Mesenchymal stem cell (in vitro differentiated cells and primary cell): ENCODE data around the gene DCHS1.

ENCODE experiments used
- DNase-seq: peaks from one replicate; pipeline ENCODE4 v3.0.0-alpha.2; 2013
- H2AFZ ChIP-seq: one replicate; pipeline ENCODE4 v1.6.1; 2013; ENCODE audit warnings: low read depth, mild to moderate bottlenecking, control low read depth, inconsistent platforms, low read length, moderate library complexity
- H2AK5ac ChIP-seq: 2 replicates; pipeline ENCODE4 v1.6.1; 2013; ENCODE audit warnings: low read length, moderate library complexity, mild to moderate bottlenecking, inconsistent platforms; ENCODE audit not compliant: severe bottlenecking
- H2BK120ac ChIP-seq: one replicate; pipeline ENCODE4 v1.6.1; 2013; ENCODE audit warnings: low read depth, mild to moderate bottlenecking, inconsistent platforms, low read length, moderate library complexity
- H2BK12ac ChIP-seq, 2 experiments: one replicate each; pipeline ENCODE4 v1.6.1; 2013; ENCODE audit warnings: inconsistent platforms in 2 of 2, low read length in 2 of 2, mild to moderate bottlenecking in 2 of 2, moderate library complexity in 2 of 2, control low read depth in 1 of 2
- H2BK15ac ChIP-seq: one replicate; pipeline ENCODE4 v1.6.1; 2013; ENCODE audit warnings: mild to moderate bottlenecking, low read depth, inconsistent platforms; ENCODE audit not compliant: poor library complexity, severe bottlenecking
- H2BK5ac ChIP-seq: 2 replicates; pipeline ENCODE4 v1.6.1; 2013; ENCODE audit warnings: low read depth, mild to moderate bottlenecking, low read length, control low read depth, inconsistent platforms; ENCODE audit not compliant: poor library complexity, severe bottlenecking
- H3K14ac ChIP-seq, 2 experiments: one replicate each; pipeline ENCODE4 v1.6.1; 2013; ENCODE audit warnings: inconsistent platforms in 2 of 2, low read length in 2 of 2, control low read depth in 1 of 2, mild to moderate bottlenecking in 1 of 2, moderate library complexity in 1 of 2
- H3K18ac ChIP-seq, 2 experiments: one replicate each; pipeline ENCODE4 v1.6.1; 2013; ENCODE audit warnings: inconsistent platforms in 2 of 2, low read length in 2 of 2, control low read depth in 1 of 2, low read depth in 1 of 2, mild to moderate bottlenecking in 1 of 2
- H3K23ac ChIP-seq, 2 experiments: one replicate each; pipeline ENCODE4 v1.6.1; 2013; ENCODE audit warnings: inconsistent platforms in 2 of 2, low read length in 2 of 2, mild to moderate bottlenecking in 2 of 2, moderate library complexity in 2 of 2, control low read depth in 1 of 2
- H3K27ac ChIP-seq: 2 replicates; pipeline ENCODE4 v1.5.1; 2013; ENCODE audit warnings: mild to moderate bottlenecking, moderate library complexity, low read length, control low read depth, inconsistent platforms; ENCODE audit not compliant: poor library complexity, severe bottlenecking
- H3K27me3 ChIP-seq, 2 experiments: 2 replicates each; pipeline versions ENCODE4 v1.6.1 to v1.7.0; 2013; ENCODE audit warnings: low read length in 2 of 2, mild to moderate bottlenecking in 2 of 2, moderate library complexity in 2 of 2, control low read depth in 1 of 2, inconsistent platforms in 1 of 2; ENCODE audit not compliant: control insufficient read depth in 1 of 2, insufficient read depth in 1 of 2
- H3K36me3 ChIP-seq, 2 experiments: 2 replicates each; pipeline versions ENCODE4 v1.6.1 to v1.7.0; 2013; ENCODE audit warnings: low read length in 2 of 2, control low read depth in 1 of 2, inconsistent platforms in 1 of 2, low read depth in 1 of 2, mild to moderate bottlenecking in 1 of 2; ENCODE audit not compliant: insufficient read depth in 2 of 2, control insufficient read depth in 1 of 2
- H3K4ac ChIP-seq, 2 experiments: one replicate each; pipeline ENCODE4 v1.6.1; 2013; ENCODE audit warnings: inconsistent platforms in 2 of 2, low read length in 2 of 2, mild to moderate bottlenecking in 2 of 2, moderate library complexity in 2 of 2, control low read depth in 1 of 2, low read depth in 1 of 2
- H3K4me1 ChIP-seq: 2 replicates; pipeline ENCODE4 v1.6.1; 2013; ENCODE audit warnings: low read depth, low read length, control low read depth; ENCODE audit not compliant: control insufficient read depth, insufficient read depth
- H3K4me2 ChIP-seq: 2 replicates; pipeline ENCODE4 v1.6.1; 2013; ENCODE audit warnings: low read length, mild to moderate bottlenecking, inconsistent platforms; ENCODE audit not compliant: poor library complexity, severe bottlenecking
- H3K4me3 ChIP-seq, 2 experiments: 2 replicates each; pipeline versions ENCODE4 v1.5.1 to v1.7.0; 2013; ENCODE audit warnings: low read length in 2 of 2, mild to moderate bottlenecking in 2 of 2, control low read depth in 1 of 2, low read depth in 1 of 2; ENCODE audit not compliant: insufficient read depth in 1 of 2
- H3K79me1 ChIP-seq: replicated peaks from 2 replicates; pipeline ENCODE4 v1.6.1; 2013; ENCODE audit warnings: mild to moderate bottlenecking, control low read depth, low read length, inconsistent platforms; ENCODE audit not compliant: poor library complexity, severe bottlenecking
- H3K9ac ChIP-seq: 2 replicates; pipeline ENCODE4 v1.7.0; 2013; ENCODE audit warnings: mild to moderate bottlenecking, low read length, moderate library complexity
- H3K9me3 ChIP-seq: 2 replicates; pipeline ENCODE4 v1.7.0; 2013; ENCODE audit warnings: mild to moderate bottlenecking, low read length; ENCODE audit not compliant: control insufficient read depth
- H4K8ac ChIP-seq: one replicate; pipeline ENCODE4 v1.6.1; 2013; ENCODE audit warnings: inconsistent platforms, mild to moderate bottlenecking, low read length, moderate library complexity
- H4K91ac ChIP-seq: one replicate; pipeline ENCODE4 v1.6.1; 2013; ENCODE audit warnings: mild to moderate bottlenecking, low read length, inconsistent platforms
- WGBS: methylation state at CpG from one replicate; pipeline ENCODE4 v1.1.7; 2013; ENCODE audit warnings: mixed read lengths; 5-methylcytosine and 5-hydroxymethylcytosine counted together

DCHS1 gene

DNA sequence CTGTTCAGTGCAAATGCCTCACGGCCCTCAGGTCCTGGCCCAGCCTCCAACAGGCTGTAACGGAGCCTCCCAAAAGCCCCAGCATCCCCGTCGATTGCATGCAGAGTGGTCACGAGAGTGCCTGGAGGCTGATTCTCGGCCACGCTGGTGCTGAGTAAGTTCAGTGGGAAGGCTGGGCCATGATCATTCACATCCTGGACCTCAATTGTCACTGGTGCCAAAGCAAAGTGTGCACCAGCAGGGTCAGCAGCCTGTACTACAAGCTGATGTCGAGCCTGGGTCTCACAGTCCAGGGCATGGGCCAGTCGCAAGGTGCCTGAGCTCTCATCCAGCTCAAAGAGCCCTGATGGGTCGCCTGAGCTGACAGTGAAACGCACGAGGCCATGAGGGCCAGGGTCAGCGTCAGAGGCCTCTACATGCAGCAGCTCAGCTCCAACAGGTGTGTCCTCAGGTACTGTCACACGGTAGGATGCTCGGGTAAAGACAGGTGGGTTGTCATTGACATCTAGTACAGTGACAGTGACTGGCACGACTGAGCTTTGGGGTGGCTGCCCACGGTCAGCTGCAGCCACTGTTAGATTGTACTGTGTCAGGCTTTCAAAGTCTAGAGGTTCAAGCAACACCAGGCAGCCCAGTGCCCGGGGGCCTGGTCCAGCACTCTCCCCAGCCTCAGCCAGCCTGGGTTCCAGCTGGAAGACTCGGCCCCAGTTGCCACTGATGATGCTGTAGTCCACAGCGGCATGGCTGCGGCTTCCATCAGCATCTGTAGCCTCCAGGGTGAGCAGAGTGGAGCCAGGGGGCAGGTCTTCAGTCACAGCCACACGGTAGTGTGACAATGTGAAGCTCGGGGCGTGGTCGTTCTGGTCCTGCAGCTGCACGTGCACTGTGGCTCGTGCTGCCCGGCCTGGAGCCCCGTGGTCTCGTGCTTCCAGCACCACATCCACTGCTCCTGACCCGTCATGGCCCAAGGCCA, 31.9 kb downstream of the DCHS1 start:
- no peak overlapping the region for H3K4ac ChIP-seq
- no peak overlapping the region for H3K18ac ChIP-seq
- H3K27ac ChIP-seq: no peak overlapping the region
- no peak overlapping the region for H2BK12ac ChIP-seq
- H3K14ac ChIP-seq: no peak overlapping the region
- no peak overlapping the region for H2BK5ac ChIP-seq
- peaks cover 7 to 38% of the 10 kb centered on the region in 2 experiments for H3K36me3 ChIP-seq
- no peak overlapping the region for H4K8ac ChIP-seq
- no peak overlapping the region for H3K4me2 ChIP-seq
- no peak for DNase-seq
- no peak overlapping the region for H2AFZ ChIP-seq
- no peak overlapping the region for H3K9ac ChIP-seq
- peaks cover under 1% of the 10 kb centered on the region for H3K79me1 ChIP-seq
- WGBS: 97% methylated on average over 31 of the region's 31 CpGs
- no peaks in the 10 kb centered on the region for H3K9me3 ChIP-seq
- peaks cover 2% of the 10 kb centered on the region for H3K4me1 ChIP-seq
- H2AK5ac ChIP-seq: no peak overlapping the region
- H4K91ac ChIP-seq: peak overlapping the region; percentile 36
- no peak overlapping the region for H2BK15ac ChIP-seq
- no peak overlapping the region for H2BK120ac ChIP-seq
- H3K4me3 ChIP-seq: no peak overlapping the region
- H3K27me3 ChIP-seq: peaks cover 0 to 23% of the 10 kb centered on the region in 2 experiments
- no peak overlapping the region for H3K23ac ChIP-seq

DNA sequence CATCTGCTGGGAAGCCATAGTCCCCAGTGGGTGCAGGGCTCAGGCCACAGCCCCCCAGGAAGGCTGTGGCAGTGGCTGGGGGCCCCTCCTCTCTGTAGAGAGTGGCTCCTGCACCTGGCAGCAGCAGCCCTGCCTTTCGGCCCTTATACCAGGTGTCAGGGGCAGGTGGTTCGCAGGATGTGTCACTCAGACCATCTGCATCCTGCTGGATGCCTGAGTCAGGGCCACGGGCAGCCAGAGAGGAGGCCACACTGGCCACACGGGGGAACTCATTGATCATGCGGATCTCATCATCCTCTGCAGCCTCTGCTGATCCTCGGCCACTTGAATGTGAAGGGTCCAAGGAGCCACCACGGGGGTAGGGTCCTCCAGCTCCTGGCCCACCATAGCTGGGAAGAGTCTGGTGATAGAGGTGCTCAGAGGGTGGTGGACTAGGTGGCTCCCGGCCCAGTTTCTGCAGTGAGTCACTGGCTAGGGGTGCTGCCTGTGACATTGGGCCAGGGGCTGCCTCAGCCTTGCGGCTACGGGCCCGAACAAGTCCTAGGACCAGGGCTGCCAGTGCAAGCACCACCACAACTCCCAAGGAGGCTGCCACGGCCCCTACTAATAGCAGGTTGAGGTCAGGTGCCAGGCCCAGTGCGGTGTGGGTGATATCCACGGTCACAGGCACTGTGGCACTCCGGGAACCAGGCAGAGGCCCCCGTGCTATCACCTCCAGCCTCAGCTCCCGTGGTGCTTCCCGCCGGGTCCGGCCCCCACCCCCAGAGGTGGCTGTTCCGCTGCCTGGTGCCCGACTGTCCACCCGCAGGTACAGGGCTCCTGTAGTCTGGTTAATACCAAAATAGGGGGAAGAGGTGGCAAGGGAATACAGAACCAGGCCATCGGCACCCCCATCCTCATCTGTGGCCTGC, 33.1 kb downstream of the DCHS1 start:
- Histone ChIP-seq H2AFZ (no peak overlapping the region), H2BK12ac (no peak overlapping the region), H2BK120ac (no peak overlapping the region), H3K36me3 (peaks cover 7 to 38% of the 10 kb centered on the region in 2 experiments), H3K4me2 (no peak overlapping the region), H2AK5ac (no peak overlapping the region), H4K8ac (no peak overlapping the region), H3K27ac (no peak overlapping the region), H3K4me1 (peaks cover 11% of the 10 kb centered on the region), H3K79me1 (peaks cover 4% of the 10 kb centered on the region), H2BK15ac (peak overlapping the region; percentile 13), H3K27me3 (peaks cover 0 to 23% of the 10 kb centered on the region in 2 experiments), H3K14ac (no peak overlapping the region), H3K9me3 (no peaks in the 10 kb centered on the region), H3K18ac (no peak overlapping the region), H2BK5ac (no peak overlapping the region), H3K23ac (no peak overlapping the region), H3K9ac (no peak overlapping the region), H3K4me3 (no peak overlapping the region), H4K91ac (no peak overlapping the region), H3K4ac (no peak overlapping the region)
- DNase-seq: no peak
- 93% methylated on average over 24 of the region's 24 CpGs for WGBS

DNA sequence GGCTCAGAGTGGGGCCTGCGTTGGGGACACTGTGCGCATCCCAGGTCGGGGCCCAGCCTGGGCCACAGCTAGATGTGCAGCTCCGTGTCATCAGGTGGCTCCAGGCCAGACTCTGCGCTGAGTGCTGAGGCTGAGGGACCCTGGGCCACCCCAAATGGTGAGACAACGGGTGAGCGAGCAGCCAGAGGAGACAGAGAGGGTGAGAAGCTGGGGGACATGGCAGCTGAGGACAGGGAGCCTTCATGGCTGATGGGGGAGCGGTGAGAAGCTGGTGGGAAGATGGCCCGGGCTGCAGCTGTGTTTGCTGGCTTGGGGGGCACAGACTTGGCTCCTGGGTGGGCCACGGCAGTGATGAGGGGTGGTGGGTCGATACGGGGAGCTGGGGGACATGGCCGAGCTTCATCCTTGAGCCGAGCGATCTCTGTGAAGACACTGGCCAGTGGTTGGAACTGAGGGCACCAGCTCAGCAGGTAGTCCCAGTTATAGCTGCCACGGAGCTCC, 33.8 kb downstream of the DCHS1 start:
- Histone ChIP-seq H3K4me1 (peaks cover 18% of the 10 kb centered on the region), H3K18ac (no peak overlapping the region), H3K9me3 (no peaks in the 10 kb centered on the region), H3K4me2 (no peak overlapping the region), H3K4me3 (no peak overlapping the region), H3K27me3 (peaks cover 0 to 18% of the 10 kb centered on the region in 2 experiments), H3K14ac (no peak overlapping the region), H3K36me3 (peaks cover 12 to 40% of the 10 kb centered on the region in 2 experiments), H2BK15ac (no peak overlapping the region), H2BK12ac (no peak overlapping the region), H3K27ac (no peak overlapping the region), H3K9ac (no peak overlapping the region), H2BK5ac (no peak overlapping the region), H2AK5ac (no peak overlapping the region), H2BK120ac (no peak overlapping the region), H4K91ac (no peak overlapping the region), H2AFZ (no peak overlapping the region), H3K23ac (no peak overlapping the region), H3K79me1 (peaks cover 12% of the 10 kb centered on the region), H4K8ac (no peak overlapping the region), H3K4ac (no peak overlapping the region)
- no peak for DNase-seq
- 96% methylated on average over 16 of the region's 16 CpGs for WGBS
